Measurements from ENCODE around the gene HMGCS2.
A peak's percentile ranks its signal among the peaks of the same experiment; 100 is the strongest.
"Not testable (repeated sequence)": the region's sequence is repeated elsewhere in the genome, so short reads cannot be mapped to it uniquely, and the experiment has no call there.

The HMGCS2 gene

DNA sequence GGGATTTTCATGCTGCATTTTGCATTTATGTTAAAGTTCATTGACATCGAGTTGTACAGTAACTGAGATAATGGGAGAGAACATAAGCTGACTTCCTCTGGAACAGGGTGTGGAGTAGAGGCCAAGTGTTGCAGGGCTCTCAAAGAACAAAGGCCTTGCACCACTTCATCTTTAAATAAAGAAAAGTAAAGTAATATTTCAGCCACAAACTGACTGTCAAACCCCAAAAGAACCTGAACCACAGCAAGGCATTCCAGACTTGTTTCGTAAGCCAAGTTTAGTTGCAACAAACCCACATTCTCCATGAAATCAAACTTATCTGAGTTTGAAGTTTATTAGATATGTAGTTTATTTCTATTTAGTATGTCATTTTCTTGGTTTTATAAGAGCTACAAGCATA is 19.1 kb upstream of the HMGCS2 start:
- no peak for DNase-seq

DNA sequence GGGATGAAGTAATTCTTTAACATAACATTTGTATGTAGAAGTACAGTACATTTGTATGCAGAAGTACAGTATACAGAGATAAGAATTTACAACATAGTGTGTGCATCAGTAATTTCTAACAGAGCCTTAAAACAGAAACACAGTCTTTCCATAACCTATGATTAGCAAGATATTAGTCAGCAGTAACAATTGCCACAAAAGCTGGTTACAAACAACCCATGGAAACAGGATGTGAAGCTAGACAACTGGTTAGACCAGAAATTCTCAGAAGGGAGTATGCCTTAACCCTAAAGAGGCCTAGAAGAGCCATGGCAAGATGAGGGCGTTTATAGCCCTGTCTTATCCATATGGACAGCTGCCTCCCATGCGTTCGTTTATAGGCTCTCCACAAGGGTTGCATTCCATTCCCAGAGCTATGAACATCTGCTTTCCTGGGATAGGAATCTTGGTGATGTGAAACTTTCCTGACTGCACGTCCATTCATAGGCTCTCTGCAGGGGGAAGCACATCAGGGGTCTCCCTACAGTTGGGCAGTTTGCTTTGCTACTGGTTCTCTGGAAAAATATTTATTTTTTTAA is 17.9 kb upstream of the HMGCS2 start:
- not testable (repeated sequence) for DNase-seq

DNA sequence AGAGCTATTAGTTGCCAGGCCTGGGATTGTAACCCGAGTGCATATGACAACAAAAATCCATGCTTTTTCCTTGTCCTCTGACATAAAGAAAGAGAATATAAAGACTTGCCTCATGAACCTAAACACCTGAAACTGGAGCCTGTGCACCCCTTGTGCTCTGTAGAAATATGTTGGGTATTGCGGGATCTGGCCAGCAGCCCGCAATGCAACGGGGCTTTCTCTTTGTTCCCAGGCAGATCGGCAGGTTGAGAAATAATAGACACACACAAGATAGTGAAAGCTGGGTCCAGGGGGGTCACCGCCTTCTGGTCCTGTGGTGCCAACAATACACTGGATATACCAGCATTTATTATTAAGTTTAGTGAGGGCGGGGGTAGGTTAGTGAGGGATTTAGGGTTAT is 17.3 kb upstream of the HMGCS2 start:
- not testable (repeated sequence) for DNase-seq

DNA sequence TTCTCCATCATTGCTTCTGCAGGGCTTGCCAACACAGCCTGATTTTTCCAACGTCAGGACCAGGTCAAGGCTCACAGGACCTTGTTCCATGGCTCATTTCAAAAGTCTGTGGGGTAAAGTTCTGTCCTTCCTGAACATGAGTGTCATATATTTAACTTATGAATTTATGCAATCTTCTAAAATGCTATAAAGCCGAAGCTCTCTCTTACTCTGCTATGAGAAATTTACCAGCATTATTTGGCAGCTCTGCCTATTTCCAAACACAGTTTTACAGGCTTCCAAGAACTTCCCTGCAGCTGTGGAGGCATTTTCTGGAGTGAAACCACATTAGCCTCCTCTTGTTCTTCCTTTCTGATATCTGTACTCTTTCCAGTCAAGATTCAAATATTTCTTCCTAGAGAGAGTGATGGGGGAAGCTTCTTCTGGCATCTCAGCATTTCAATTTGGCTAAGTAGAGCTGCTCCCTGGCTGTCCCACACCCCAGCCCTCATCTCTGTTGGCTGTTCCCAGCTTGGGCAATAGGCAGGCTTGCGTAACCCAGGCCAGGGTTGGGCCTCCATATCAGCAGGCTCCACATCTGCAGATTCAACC is 15.6 kb upstream of the HMGCS2 start:
- no peak for DNase-seq

DNA sequence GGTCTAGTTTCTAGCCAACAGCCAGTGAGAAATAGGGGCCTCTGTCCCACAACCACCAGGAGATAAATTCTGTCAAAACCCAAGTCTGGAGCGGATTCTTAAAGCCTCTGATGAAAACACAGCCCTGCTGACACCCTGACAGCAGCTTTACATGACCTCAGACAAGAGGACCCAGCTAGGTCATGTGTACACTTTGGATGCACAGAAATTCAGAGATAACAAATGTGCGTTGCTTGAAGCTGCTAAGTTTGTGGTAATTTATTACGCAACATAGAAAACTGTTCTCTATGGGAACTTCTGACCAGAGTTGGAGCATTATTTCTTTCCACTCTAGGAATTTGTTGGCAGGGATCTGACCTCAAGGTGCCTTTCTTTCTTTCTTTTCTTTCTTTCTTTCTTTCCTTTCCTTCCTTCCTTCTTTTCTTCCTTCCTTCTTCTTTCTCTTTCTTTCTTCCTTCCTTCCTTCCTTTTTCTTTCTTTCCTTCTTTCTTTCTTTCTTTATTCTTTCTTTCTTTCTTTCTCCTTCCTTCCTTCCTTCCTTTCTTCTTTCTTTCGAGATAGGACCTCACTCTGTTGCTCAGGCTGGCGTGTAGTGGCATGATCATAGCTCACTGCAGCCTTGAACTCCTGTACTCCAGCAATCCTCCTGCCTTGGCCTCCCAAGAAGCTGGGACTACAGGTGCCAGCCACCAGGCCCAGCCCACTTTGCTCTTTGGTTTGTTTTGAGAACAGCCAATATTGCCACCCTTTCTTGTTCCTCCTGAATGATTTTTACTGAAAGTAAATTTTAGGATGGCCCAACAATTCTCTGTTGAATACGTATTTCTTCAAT is 14.9 kb upstream of the HMGCS2 start:
- no peak for DNase-seq

DNA sequence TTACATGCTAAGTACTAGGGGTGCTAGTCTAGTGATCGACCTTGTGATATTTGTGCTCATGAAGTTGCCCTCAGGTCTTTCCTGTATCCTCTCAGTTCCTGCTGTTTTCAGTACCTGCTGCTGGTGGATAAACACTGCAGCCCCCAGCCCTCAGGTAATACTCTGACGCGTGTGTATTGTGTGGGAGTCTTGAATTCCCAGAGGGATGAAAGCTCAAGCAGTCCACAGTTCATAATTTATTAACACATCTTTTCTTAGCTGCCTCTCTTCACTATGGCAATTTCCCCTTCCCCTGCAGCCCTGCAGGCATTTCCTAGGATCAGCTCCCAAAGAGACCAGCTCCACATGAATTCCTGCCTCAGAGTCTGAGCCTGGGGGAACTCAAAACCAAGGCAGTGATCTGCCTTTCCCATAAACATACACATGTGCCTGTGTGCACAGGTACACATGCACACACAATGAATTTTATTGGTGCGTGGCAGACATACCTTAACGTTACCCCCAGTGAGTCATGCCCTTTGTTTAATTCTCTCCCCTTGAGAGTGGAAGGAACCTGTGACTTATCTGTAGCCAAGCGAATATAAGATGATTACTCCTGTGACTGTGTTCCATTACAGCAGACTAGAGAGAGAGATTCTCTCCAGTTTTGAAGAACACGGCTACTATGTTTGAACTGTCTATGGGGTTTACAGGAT is 14.1 kb upstream of the HMGCS2 start:
- DNase-seq: no peak

DNA sequence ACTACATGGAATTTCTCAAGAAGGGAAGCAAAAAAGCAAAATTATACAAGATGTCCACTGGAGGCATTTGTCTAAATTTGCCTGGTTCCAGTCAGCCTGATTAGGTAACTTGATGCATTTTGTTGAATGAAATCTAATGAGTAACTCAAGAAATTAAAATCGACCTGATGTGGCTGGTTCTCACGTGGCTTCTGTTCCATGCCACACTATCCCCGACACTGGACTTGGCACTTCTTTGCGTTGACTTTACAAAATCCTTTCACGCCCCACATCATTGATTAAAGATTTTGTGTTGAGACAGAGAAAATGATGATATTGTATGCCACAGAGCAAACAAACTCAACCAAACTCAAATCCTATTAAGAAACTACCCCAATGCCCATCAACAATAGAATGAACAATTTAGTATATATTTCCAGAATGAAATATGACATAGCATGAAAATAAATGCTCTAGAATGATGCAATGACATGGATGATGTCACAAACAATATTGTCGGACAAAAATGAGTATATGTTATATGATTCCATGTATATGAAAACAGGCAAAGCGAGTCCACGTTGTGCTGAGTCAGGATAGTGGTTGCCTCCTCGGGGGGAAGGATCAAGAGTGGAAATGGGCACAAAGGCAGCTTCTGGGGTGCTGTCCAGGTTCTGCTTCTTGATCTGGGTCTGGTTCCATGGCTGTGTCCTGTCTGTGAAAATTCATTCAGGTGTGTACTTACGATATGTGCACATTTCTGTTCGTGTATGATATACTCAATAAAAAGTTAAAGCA is 12.9 kb upstream of the HMGCS2 start:
- DNase-seq: no peak

DNA sequence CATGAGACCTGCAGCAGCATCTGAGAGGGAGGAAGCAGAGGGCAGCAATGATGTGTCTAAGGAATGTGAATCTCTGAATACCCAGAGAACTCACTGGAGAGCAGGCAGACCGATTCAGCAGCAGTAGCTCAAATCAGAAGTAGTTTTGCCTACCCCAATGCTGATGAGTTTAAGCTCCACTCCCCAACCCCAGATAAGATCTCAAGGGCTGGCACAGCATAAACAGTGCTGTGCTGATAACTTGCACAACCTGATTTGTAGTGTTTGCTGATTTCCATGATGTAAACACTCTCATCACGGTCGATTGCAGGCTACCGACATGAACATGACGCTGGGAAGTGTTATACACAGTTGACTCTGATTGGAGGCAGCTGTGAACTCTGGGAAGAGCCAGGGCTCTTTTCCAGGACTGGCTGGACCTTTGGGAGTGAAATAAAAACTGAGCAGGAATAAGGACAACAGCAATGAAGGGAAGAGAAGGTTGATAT is 11.2 kb upstream of the HMGCS2 start:
- DNase-seq: peak; percentile 5

DNA sequence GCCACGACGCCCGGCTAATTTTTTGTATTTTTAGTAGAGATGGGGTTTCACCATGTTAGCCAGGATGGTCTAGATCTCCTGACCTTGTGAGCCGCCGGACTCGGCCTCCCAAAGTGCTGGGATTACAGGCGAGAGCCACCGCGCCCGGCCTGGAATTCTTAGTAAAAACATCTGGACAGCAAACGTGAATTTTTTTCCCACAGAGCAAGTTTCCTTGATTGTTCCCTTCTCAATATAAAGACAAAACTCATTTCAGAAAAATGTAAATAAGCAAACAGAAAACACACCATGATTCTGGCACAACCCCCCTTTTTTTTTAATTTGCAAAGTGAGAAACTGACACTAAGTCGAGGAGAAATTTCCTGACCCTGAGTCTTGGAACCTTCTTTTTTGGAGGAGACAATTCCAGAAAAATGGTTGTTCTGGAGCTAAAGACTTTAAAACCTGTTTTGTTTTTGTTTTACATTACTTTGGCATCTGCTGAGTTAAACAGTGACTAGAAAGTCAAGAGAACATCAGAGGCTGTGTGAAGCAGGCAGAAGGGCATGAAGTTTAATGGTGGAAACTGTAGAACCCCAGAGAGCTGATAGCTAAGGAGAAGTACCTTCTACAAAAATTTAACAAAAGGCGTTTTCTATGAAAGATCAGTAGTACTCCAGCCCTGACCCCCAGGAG is 10.3 kb upstream of the HMGCS2 start:
- DNase-seq: no peak

DNA sequence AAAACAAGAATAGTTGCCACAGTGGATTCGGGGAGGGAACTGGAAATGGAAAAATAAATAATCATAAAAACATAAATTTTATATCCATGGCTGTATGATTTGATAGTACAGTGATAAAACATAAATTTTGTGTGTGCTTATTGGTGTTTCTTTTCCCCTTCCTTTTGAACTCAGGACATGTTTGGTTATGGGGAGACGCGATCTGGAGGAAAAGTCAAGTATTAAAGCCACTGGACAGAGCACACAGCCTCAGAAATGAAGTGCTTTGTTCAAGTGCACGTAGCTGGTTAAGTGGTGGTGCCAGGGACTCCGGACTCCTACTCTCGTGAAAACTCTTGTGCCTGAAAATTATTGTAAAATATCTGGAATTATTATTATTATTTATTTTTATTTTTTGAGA is 9.7 kb upstream of the HMGCS2 start:
- no peak for DNase-seq

DNA sequence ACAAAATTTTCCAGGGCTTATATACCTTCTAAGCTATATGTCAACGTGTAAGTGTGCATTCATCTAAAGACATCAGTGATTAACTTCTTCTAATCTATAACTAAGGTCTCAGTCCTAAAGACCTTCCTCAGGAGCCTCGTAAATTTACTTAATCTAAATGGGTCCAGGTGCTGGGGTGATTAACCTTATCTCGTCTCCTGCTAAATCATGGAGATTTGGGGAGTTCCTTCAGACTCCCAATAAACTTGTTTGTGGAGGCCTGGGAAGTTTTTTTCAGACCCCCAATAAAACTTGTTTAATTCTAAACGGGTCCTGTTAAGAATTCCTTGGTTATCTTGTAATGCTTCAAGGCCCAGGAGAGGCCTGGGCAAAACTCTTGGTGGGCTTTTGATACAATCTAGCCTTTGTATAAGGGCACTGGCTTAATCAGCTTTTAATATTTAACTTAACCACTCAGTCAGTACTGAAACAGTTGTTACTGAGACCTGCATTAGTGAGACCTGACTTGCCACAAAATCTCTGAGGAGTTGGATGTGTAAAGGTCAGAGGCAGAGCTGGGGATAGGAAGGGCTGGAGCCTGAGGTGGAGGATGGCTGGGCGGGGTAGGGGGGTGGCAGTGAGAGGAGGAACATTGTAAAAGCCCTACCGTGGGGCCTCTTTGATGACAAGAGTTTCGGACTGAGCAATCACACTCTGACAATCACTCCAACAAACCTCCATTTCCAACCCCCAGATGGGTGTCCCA is 6.2 kb upstream of the HMGCS2 start:
- DNase-seq: no peak

DNA sequence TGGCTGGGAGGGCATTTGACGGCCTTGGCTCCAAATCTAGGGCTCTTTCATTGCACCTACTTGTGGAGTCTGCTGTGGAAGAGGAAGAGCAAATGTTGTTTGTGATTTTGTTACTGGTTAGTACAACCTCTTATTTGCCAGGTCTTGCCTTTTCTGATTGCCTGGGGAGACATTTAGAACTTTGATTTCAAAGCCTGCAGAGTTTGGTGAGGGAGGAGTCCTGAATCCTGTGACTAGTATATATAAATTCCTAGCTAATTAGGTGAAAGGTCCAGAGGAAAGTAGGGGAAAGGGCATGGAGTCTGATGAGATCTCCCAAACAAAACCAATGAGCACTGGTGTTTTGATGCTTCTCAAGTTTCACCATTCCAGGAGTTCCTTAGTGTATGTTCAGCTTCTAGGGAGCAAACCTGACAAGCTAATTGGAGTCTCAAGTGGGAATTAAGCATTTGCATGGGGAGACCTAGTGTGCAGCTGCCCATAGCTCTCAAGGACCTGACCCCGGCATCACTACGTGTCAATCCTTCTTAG is 5.1 kb upstream of the HMGCS2 start:
- DNase-seq: no peak

DNA sequence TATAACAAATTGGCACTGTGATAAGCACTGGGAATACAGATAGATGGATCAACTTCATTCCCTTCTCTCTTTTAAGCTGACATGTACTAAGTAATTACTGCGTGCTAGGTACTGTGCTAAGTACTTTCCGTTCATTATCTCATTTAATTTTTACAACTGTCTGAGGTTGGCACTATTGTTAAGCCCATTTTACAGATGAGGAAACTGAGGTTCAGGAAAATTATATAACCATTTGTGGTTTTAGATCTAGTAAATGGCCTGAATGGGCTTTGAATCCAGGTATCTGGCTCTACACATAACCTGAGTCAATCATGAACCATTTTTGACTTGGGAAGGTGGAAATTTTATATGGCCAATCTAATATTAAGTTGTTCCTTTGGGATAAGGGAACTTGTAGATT is 3.6 kb upstream of the HMGCS2 start:
- DNase-seq: no peak

DNA sequence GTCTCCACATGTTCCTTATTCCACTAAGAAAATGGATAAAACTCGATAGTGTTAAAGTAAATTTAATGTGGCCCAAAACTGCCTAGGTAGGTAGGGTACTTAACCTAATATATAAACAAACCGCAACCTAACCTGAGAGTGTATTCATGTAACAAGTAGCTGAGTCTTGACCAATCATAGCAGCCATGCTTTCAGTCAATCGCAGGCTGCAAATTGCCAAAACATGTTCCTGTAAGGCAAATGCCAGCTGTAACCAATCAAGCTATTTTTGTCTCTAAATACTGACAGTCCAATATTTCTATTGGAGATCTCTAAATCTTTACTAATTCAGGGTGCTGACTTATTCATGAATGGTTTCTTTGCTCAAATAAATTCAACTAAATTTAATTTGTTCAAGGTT is 3.1 kb upstream of the HMGCS2 start:
- no peak for DNase-seq

DNA sequence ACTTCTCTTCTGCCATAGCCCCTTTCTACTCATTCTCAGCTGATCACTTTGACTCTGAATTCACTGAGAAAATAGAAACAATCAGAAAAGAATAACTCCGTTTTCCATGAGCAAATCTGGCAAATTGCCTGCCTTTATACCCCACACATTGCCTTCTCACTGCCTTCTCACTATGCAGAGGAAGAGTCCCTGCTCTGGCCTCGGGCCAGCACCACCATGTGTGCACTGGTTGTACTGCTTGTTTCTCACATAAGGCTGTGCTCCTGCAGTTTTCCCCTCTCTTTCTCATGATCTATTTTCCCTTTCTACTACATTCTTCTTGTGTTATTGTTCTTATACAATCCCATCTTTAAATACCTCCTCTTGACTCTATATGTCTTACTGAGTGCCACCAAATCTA is 2.3 kb upstream of the HMGCS2 start:
- no peak for DNase-seq

DNA sequence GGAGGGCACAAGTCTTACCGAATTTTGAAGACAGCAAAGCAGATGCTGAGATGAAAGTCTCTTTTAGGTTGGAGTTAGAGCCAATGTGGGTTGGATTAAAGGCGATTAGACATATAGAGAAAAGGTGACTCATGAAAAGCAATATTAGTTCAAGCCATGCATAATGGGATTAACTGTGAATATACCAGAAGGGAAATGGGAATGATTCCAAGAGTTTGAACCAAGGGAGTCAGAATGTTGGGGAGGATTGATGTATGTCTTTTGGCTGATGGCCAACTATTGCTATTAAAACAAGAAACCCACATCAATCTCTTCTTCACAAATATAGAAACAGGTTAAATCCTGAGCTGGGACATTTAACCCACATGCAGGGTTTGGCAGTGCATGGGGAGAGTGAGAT is 1.2 kb downstream of the HMGCS2 start:
- DNase-seq: no peak

DNA sequence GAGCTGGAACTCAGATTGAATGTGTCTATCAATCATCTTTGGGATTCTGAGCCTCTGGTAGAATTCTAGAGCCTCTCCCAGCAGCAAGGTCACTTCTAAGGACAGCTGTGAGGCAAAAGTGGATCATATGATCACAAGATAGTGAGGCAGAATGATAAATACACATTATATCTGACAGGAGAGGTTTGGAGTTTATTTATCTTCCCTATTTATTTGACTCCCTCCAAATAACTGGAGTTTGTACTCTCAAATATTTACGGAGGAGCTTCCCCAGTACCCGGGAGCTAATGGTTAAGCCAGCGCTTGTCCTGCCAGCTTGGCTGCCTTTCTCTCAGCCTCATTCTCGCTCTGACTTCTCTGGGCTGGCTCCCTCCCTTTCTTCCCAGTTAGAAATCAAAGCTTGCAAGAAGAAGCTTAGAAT is 2.3 kb downstream of the HMGCS2 start:
- no peak for DNase-seq

DNA sequence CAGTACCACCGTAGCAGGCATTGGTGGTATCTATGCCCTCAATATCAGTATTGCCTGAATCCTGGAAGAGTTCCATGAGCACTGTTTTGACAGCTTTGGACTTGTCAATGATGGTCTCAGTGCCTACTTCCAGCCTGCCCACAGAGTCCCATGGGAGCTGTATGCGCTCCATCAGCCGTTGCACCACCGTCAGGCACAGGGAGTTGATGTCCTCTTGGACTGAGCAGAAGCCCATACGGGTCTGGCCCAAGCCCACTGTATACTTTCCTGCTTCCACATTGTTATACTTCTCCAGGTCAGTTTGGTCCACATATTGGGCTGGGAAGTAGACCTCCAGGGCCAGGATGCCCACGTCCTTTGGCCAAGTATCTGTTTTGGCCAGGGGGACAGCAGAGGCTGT is 4.5 kb downstream of the HMGCS2 start:
- no peak for DNase-seq

DNA sequence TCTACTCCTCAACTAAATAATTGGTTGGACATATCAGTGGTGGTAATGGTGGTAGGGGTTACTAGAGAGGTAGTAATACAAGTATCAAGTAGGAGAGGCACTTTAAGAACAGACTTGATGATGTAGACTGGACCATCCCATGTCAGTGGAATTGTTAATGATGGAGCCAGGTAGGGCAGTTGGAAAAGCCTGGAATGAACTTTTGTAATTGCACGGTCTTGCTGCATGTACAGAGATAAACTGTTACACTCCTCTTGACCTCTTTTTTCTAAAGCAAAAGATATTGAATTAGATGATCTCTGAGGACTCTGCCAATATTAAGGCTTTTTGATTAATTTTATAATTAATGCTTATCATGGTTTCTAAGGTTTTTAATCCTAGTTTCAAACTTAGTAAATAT is 5.8 kb downstream of the HMGCS2 start:
- no peak for DNase-seq

DNA sequence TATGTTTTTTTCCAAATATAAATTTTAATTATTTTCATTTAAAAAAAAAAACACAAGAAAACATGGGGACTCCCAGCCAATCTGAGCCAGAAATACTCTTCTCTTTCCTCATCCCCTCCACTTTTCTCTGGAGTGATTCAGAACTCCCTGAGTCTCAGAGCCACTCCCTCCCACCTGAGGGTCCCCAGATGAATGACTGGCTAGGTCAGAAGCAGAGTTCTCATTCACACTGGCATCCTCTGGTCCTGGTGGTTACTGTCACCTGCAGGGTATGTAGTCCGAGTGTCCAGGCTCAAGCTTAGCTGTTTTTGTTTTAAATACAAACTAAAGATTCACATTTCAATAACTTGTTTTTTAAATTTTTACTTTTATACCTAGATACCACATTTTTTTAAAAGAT is 6.3 kb downstream of the HMGCS2 start:
- DNase-seq: no peak

DNA sequence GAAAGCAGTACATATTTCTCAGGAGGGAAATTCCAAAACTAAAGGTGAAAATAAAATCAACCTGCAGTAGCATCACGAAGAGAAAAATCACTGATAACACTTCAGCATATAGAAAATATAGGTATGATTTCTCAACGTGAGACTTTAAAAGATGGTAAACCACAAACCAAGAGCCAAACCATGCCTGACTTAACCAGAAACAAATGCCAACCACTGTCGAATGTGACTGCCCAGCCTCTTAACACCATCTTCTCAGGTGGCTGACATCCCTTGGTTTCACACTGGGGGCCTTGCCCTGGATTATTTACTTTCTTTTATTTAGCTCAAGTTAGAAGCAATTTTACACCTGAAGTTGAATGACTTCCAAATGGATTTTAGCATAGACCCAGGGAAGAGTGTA is 10.1 kb downstream of the HMGCS2 start:
- DNase-seq: no peak
